LNCaP clone FGC (cell line): ENCODE measurements around the gene HCN2.

Source experiments
- DNase-seq: peaks from one replicate; pipeline ENCODE4 v3.0.0-alpha.2; 2011; ENCODE audit warnings: low read depth
- H3K4me3 ChIP-seq: 2 replicates; pipeline ENCODE4 v1.5.1; 2011; ENCODE audit warnings: mild to moderate bottlenecking, low read depth, low read length, control low read depth
- CTCF ChIP-seq: IDR thresholded peaks from 2 replicates; pipeline ENCODE4 v1.5.1; 2012; ENCODE audit warnings: mild to moderate bottlenecking; ENCODE audit not compliant: control insufficient read depth, insufficient read depth; ENCODE audit errors: extremely low read depth

HCN2 gene

GRCh38 chr19:593505-593904 is 3.8 kb downstream of the HCN2 start:
- no peak overlapping the region for H3K4me3 ChIP-seq
- DNase-seq: no peak
- no peak for TF ChIP-seq CTCF

GRCh38 chr19:594265-594870 is 4.7 kb downstream of the HCN2 start:
- no peak for TF ChIP-seq CTCF
- no peak overlapping the region for H3K4me3 ChIP-seq
- no peak for DNase-seq

GRCh38 chr19:595326-596262 is 5.9 kb downstream of the HCN2 start:
- H3K4me3 ChIP-seq: no peak overlapping the region
- DNase-seq: no peak
- TF ChIP-seq CTCF: no peak

GRCh38 chr19:596263-596655 is 6.6 kb downstream of the HCN2 start:
- no peak overlapping the region for H3K4me3 ChIP-seq
- DNase-seq: no peak
- no peak for TF ChIP-seq CTCF

GRCh38 chr19:597406-598315 is 8.0 kb downstream of the HCN2 start:
- no peak for DNase-seq
- no peak overlapping the region for H3K4me3 ChIP-seq
- no peak for TF ChIP-seq CTCF

GRCh38 chr19:601310-601709 is 11.6 kb downstream of the HCN2 start:
- no peak overlapping the region for H3K4me3 ChIP-seq
- DNase-seq: no peak
- no peak for TF ChIP-seq CTCF
